GM12892 (cell line): ENCODE results near the gene MYL6B.

ENCODE experiments used
- POLR2A ChIP-seq: IDR thresholded peaks from 2 replicates; pipeline ENCODE4 v1.6.1; 2011; ENCODE audit warnings: low read depth, low read length, control low read depth
- POLR2AphosphoS5 ChIP-seq: IDR thresholded peaks from 2 replicates; pipeline ENCODE4 v1.6.1; 2011; ENCODE audit warnings: low read depth, low read length, control low read depth
- TAF1 ChIP-seq: IDR thresholded peaks from 2 replicates; pipeline ENCODE4 v1.6.1; 2011; ENCODE audit warnings: low read depth, mild to moderate bottlenecking, control low read depth, low read length, borderline replicate concordance

DNA sequence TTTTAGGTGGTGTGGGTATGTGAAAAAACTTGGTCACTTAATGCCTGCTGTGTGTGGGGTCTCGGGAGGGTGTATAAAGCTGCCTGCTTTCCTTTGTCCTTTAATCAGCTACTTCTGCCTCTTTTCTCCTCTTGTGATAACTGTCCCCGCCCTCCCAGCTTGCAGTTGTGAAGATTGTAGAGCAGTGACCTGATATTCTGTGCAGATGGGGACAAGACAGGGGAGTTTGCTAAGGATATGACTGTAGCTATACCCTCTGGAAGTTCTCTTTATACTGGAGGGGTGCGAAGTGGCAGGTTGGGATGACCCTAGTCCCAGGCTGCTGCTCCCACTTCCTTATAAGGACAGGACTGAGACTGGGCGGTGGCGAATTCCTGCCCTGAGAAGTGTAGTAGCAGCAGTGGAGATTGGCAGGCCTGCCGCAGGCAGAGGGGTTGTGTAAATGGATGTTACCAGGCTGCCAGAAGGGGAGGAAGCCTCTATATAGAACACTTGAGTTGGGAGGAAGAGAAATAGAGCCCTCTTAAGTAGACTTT is 6.6 kb downstream of the MYL6B start:
- TF ChIP-seq POLR2A (no peak; the same call in 1 of the 2 replicates), POLR2AphosphoS5 (no peak), TAF1 (no peak)
